H1 (cell line): Measurements from ENCODE around the gene CYP2C19. TPM values are rescaled to one million over a fixed set of nuclear protein-coding genes. Genes with fewer than 3 reads are reported as not detected.

Experiments
- KDM4A ChIP-seq: IDR thresholded peaks from one replicate; pipeline ENCODE4 v1.7.1; 2012; ENCODE audit warnings: low read depth, mild to moderate bottlenecking, moderate library complexity, low read length, inconsistent platforms; ENCODE audit not compliant: severe bottlenecking
- PHF8 ChIP-seq: fragments of 200-600 bp; sonication (generic); conservative IDR thresholded peaks from 2 replicates; pipeline ENCODE4 v1.7.1; 2012; ENCODE audit warnings: low read depth, mild to moderate bottlenecking, inconsistent platforms, low read length, moderate library complexity
- SIN3A ChIP-seq, 2 experiments: IDR thresholded peaks in 1 of 2; conservative IDR thresholded peaks in 1 of 2; 2 replicates each; pipeline ENCODE4 v1.6.1; 2011 to 2012; ENCODE audit warnings: low read length in 2 of 2, improper control_type of control experiment in 1 of 2, low read depth in 1 of 2, mild to moderate bottlenecking in 1 of 2
- polyA plus RNA-seq, 7 experiments: library from polyadenylated mRNA; depleted of rRNA in 3 of 7; stranded (reverse) in 5 of 7; unstranded in 2 of 7; fragments of >200 nt in 5 of 7; fragments of 200-250 nt in 2 of 7; gene quantifications; 1 replicate in 5 of 7; 2 replicates in 1 of 7; 4 replicates in 1 of 7; pipeline versions ENCODE4 v1.2.1 to v1.2.3, GENCODE V29; 2011 to 2013; ENCODE audit warnings: missing spikeins in 2 of 7, mixed read lengths in 2 of 7
- total RNA-seq: library from RNA; stranded (reverse); fragmentation: NEBNext Ultra II Directional; extraction: Animal tissue kit (Norgen Biotek cat#: 25700); gene quantifications from 2 replicates; pipeline ENCODE4 v1.2.1, GENCODE V29; 2021

The CYP2C19 gene
- total and polyA plus RNA-seq, 2 of the 8 experiments (the other 6 are each of a cell fraction or from before 2014, with no cell fraction given) = not detected

DNA sequence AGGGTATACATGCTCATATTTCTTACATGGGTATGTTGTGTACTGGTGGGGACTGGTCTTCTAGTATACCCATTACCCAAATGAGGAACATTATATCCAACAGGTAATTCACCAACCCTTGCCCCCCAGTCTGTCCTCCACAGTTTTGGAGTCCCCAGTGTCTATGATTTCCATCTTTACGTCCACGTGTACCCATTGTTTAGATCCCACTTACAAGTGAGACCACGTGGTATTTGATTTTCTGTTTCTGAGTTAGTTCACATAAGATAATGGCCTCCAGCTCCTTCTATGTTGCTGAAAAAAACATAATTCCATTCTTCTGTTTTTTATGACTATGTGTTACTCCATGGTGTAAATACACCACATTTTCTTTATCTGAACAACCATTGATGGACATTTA, 126.6 kb downstream of the CYP2C19 start (continued):
- TF ChIP-seq SIN3A (conservative IDR thresholded peaks at IDR 0.05 in 1 of 2, IDR thresholded peaks at IDR 0.05 in 1 of 2; ENCODE audit: low read depth in 1 of 2, low read length in 2 of 2) (no peak), KDM4A (no peak), PHF8 (no peak)
